Measurements from ENCODE around the gene R3HDM1.
A peak's percentile ranks its signal among the peaks of the same experiment; 100 is the strongest.

R3HDM1 gene

GRCh38 chr2:135732561-135732960 lies 201.3 kb downstream of the R3HDM1 start:
- no peak for FAIRE-seq

DNA sequence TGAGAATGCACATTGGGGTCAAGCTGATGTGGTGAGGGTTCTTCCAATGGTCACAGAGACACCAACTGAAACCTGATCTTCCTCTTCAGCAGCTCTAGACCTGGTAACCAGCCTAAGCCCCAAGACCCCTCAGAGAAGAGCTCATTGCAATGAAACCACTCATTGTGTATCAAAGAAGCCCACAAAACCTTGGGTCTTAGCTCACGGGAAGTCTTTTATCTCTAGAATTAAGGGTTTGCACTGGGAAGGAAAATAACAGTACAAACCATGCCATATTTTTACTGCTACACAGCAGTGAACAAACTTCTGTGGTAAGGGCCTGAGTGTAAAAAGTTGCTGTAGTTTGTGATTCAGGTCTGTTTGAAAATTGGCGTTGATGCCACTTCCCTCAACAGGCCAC lies 201.8 kb downstream of the R3HDM1 start:
- FAIRE-seq = no peak

- no peak for FAIRE-seq
Observed at GRCh38 chr2:135736546-135736945, 205.3 kb downstream of the R3HDM1 start.

DNA sequence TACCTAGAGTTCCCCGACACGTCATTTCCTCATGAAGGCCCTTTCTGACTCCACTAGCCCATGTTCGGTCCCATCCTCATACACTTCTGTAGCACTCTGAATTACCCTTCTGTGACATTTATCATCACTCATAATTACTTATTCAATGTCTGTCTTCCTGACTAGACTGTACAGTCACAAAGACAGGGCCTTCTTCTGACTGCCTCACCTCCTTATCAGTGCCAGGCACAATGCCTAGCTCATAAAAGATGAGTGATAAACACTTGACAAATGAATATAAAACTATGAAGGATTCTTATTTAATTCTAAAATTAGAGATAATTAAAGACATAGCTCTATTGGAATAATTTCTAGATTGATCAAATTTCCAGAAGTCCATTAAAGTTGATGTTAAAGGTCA lies 208.9 kb downstream of the R3HDM1 start:
- FAIRE-seq = no peak

DNA sequence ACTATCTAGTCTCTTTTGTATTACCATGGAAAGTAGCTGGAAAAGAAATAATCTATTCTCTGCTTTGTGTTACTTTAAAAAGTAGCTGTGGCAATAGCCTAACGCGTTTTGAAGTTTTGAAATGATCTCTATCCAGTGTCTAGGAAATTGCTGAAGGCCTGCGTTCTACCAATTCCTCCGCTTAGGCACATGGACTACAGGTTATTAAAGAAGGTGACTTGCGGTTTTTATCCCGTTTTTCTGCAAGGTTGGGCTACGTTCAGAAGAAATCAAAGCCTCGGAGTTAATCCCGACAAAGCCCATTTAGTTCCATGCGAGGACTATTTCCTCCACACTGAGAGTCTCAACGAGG lies 209.7 kb downstream of the R3HDM1 start:
- FAIRE-seq = no peak

GRCh38 chr2:135741395-135742324 lies 210.4 kb downstream of the R3HDM1 start, which contains the start of gene UBXN4:
Gene UBXN4, plus strand, starts transcription at chr2:135741855. Its CDS starts 75 bp downstream, at chr2:135741930.
- peak; percentile 97 for FAIRE-seq

GRCh38 chr2:135742325-135742757 lies 211.1 kb downstream of the R3HDM1 start:
- no peak for FAIRE-seq

DNA sequence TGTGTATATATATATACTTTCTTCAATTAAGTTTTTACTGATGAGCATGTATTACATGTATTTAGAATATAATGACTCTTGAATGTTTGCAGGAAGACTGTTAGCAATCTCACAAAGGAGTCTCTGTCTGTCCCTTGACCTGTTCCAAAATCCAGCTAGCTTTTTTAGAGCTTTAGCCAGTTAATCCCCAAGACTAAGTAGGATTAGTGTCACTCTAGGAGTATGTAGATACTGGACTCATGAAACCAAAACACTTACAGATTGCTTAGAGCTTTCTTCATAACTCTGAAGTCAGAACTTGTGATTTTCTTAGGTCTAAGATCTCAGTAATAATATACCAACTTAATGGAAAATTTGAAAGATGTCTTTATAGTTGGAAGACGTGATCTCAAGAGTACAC lies 212.6 kb downstream of the R3HDM1 start:
- no peak for FAIRE-seq

- no peak for FAIRE-seq
Observed at GRCh38 chr2:135744760-135745314, 213.6 kb downstream of the R3HDM1 start.

- FAIRE-seq = no peak
Observed at GRCh38 chr2:135745545-135745944, 214.3 kb downstream of the R3HDM1 start.

- no peak for FAIRE-seq
Observed at GRCh38 chr2:135755573-135755972, 224.3 kb downstream of the R3HDM1 start.

DNA sequence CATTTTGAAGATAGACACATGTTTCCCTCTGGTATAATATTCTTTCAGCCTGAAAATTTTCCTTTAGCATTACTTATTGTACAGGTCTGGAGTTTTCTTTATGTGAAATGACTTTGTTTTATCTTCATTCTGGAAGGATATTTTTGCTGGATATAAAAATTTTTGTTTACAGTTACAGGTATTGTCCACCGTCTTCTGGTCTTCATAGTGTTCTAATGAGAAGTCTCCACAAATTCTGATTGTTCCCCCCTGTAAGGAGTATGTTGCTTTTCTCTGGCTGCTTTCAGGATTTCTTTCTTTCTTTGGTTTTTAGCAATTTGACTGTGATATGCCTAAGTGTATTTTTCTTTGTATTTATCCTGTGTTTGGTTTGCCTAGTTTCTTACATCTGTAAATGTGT lies 225.4 kb downstream of the R3HDM1 start:
- no peak for FAIRE-seq

DNA sequence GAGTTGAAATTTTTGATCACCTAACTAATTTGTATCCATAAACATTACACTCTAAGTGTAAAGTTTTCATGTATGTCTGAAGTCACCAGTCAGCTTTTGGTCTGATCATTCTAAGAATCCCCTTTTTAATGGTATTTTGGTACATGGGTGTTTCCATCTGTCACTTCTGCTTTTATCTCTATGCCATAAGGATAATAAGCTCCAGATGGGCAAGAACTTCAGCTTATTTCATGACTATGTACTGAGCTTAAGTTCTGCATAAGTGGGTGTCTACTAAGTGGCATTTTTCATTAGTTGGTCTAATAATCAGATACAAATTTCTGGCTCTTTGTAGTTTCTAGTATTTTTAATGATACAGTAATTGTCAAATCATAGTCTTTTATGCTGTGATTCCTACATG lies 230.7 kb downstream of the R3HDM1 start:
- no peak for FAIRE-seq

DNA sequence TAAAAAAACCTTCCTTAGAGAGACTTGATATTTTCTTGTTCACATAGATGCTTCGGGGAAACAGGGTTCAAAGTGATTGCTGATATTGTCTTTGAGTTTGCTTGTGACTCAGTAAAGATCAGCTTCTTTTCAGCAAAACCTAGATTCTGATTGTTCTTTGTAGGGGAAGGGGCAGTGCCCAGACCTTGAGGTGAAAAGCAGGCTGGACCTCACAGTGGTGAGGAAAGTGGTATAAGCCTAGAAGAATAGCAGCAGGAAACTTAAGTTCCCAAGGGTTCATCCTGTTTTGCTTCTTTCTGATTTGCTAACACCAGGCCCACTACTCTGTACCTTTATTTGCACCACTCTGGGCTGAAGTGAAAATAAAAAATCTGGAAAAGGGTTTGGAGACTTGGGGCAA lies 231.2 kb downstream of the R3HDM1 start:
- FAIRE-seq = no peak

DNA sequence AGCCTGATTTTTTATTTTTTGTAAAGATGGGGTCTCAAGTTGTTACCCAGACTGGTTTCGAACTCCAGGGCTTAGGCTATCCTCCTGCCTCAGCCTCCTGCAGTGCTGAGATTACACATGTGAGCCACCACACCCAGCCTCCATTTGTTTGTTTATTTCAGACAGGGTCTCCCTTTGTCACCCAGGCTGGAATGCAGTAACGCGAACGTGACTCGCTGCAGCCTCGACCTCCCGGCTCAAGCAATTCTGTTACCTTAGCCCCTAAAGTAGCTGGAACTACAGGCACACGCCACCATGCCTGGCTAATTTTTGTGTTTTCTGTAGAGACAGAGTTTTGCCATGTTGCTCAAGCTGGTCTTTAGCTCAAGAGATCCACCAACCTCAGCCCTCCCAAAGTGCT lies 237.6 kb downstream of the R3HDM1 start:
- no peak for FAIRE-seq

DNA sequence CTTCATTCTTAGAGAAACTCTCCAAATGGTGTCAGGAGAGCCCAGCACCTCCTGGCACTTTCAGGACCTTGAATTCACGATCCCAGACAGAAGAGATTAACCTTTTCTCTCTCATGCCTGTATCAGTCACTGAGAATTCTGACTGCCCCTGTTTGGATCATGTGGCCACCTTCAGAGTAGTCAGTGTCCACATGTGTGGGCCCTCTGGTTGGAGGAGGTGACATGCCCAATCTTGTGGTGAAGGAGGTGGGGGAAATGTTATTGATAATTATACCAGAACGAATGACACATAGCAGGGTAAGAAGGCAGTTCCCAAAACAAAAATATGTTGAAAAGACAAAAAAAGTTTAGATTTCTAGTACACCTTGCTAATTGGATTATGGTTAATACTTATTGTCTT lies 242.0 kb downstream of the R3HDM1 start:
- no peak for FAIRE-seq

DNA sequence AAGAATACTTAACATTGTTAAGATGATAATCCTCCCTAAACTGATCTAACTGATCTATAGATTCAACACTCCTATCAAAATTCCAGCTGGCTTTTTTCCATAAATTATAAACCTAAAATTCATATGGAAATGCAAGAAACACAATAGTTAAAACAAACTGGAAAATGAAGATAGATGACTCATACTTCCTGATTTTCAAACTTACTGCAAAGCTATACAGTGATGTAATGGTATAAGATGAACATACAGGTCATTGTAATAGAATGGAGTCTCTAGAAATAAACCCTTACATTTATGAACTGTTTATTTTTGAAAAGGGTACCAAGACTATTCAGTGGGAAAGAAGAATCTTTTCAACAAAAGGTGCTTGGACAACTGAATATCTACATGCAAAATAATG lies 242.6 kb downstream of the R3HDM1 start:
- no peak for FAIRE-seq
